ENCODE data around the gene IRF7.

DNA sequence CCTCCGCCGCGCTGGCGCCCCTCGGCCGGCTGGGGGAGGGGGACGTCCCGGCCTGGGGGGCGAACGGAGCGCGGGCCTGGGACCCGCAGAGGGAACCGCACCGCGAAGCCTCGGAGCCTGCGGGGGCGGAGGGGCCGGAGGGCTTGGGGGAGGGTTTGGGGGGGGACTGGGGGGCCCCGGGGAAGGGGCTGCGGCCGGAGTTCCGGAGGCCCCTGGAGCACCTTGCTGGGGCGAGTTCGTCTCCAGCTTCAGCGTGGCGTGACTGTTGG, 11.5 kb upstream of the IRF7 start:
- TF ChIP-seq, protein P1, sequence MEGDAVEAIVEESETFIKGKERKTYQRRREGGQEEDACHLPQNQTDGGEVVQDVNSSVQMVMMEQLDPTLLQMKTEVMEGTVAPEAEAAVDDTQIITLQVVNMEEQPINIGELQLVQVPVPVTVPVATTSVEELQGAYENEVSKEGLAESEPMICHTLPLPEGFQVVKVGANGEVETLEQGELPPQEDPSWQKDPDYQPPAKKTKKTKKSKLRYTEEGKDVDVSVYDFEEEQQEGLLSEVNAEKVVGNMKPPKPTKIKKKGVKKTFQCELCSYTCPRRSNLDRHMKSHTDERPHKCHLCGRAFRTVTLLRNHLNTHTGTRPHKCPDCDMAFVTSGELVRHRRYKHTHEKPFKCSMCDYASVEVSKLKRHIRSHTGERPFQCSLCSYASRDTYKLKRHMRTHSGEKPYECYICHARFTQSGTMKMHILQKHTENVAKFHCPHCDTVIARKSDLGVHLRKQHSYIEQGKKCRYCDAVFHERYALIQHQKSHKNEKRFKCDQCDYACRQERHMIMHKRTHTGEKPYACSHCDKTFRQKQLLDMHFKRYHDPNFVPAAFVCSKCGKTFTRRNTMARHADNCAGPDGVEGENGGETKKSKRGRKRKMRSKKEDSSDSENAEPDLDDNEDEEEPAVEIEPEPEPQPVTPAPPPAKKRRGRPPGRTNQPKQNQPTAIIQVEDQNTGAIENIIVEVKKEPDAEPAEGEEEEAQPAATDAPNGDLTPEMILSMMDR (IDR thresholded peaks at IDR 0.05 in 8 of 11, conservative IDR thresholded peaks at IDR 0.05 in 3 of 11): no peak
- TF ChIP-seq POLR2A (IDR thresholded peaks at IDR 0.05) (no peak), POLR2AphosphoS5 (IDR thresholded peaks at IDR 0.05) (no peak)

Measured in spleen (tissue), 7 donors.